CD4-positive, alpha-beta T cell treated with Interleukin-1 beta for 1 hour (primary cell): Measurements from ENCODE around the gene SLC9A9.
"Not testable (repeated sequence)": the region's sequence is repeated elsewhere in the genome, so short reads cannot be mapped to it uniquely, and the experiment has no call there.

Experiments
- DNase-seq, 2 donors: peaks; one replicate each; pipeline ENCODE4 v3.0.0-alpha.2; 2020 to 2022

SLC9A9 gene

GRCh38 chr3:143808030-143808429 lies 40.2 kb downstream of the SLC9A9 start:
- no peak for DNase-seq

DNA sequence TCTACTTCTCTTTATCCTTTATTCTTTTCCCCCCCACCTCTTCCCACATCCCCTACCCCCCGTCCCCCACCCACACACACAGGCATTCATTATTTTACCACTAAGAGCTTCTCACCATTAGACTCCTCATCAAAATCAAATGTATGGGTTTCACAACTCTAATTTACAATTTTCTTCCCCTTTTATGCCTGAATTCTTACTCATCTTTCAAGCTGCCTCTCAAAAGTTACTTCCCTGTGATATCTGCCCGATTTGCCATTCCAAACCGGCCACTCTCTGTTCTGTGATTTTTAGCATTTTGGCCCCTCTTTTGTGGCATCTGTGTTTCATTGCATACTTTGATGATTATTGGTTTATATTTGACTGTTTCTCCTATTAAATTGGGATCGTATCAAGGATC lies 42.2 kb downstream of the SLC9A9 start:
- no peak for DNase-seq

DNA sequence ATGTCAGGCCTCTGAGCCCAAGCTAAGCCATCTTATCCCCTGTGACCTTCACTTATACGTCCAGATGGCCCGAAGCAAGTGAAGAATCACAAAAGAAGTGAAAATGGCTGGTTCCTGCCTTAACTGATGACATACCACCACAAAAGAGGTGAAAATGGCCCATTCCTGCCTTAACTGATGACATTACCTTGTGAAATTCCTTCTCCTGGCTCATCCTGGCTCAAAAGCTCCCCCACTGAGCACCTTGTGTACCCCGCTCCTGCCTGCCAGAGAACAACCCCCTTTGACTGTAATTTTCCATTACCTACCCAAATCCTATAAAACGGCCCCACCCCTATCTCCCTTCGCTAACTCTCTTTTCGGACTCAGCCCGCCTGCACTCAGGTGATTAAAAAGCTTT lies 42.8 kb downstream of the SLC9A9 start:
- not testable (repeated sequence) for DNase-seq

DNA sequence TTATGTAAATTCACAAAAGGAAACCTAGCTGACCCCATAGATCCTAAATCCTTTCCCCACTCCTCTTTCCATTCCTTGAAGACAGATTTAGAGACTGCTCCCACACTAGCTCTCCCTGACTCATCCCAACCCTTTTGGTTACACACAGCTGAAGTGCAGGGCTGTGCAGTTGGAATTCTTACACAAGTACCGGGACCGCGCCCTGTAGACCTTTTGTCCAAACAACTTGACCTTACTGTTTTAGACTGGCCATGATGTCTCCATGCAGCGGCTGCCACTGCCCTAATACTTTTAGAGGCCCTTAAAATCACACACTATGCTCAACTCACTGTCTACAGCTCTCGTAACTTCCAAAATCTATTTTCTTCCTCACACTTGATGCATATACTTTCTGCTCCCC lies 47.2 kb downstream of the SLC9A9 start:
- not testable (repeated sequence) for DNase-seq

DNA sequence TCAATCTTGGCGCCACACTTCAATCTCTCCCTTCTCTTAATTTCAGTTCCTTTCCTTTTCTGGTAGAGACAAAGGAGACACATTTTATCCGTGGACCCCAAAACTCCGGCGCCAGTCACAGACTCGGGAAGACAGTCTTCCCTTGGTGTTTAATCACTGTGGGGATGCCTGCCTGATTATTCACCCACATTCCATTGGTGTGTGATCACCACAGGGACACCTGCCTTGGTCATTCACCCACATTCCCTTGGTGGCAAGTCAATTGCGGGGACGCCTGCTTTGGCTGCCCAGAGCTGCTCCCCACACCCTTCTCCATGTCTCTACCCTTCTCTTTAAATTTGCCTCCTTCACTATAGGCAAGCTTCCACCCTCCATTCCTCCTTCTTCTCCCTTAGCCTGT lies 50.1 kb downstream of the SLC9A9 start:
- DNase-seq: not testable (repeated sequence)

DNA sequence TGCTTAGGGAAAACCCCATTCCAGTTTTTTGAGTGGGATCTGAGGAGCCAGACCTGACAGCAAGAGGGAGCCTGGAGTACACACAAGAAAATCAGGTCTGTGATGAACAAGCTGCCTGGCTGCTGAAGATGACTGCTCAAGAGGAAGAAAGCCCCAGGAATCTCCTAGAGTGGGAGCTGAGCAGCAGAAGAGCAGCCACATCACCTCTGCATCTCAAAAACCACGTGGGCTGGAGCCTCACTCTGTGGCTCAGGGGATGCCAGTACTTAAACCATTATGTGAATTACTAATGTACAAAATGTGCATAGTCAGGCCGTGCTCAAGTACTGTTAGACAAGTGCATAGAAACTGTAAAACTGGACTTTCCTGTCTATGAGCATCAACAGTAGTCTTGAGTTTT lies 52.4 kb downstream of the SLC9A9 start:
- no peak for DNase-seq

DNA sequence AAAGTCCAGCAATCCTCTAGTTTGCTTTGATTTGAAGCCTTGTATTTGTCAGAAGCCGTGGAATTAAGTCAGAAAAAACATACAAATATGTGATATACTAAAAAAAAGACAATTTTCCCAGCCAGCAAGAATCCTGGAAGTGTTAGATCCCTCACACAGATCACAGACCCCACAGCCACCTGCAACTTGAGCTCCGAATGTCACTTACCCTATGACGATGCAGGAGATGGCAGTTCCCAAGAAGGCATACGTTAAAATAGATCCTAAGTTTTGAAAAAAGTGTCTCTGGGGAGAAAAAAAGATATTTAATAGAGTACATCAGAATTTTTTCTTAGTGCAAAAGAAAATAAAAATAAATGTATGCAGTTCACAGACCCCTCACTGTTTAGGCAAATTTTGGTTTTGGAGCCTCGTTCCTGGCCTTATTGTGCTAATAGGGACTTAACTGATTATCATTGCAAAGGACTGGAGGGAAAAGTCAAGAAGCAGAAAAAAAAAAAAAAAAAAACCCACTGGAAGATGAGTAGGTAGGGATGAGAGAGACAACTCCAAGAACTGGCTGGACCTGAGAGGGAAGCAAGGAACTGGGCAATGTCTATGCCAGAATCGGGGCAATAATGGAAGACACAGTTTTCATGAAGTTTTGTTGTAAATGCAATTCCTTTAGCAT lies 53.3 kb downstream of the SLC9A9 start:
- DNase-seq: no peak

- no peak for DNase-seq
Observed at GRCh38 chr3:143793971-143794370, 54.3 kb downstream of the SLC9A9 start.

GRCh38 chr3:143791386-143791785 lies 56.9 kb downstream of the SLC9A9 start:
- DNase-seq: no peak

DNA sequence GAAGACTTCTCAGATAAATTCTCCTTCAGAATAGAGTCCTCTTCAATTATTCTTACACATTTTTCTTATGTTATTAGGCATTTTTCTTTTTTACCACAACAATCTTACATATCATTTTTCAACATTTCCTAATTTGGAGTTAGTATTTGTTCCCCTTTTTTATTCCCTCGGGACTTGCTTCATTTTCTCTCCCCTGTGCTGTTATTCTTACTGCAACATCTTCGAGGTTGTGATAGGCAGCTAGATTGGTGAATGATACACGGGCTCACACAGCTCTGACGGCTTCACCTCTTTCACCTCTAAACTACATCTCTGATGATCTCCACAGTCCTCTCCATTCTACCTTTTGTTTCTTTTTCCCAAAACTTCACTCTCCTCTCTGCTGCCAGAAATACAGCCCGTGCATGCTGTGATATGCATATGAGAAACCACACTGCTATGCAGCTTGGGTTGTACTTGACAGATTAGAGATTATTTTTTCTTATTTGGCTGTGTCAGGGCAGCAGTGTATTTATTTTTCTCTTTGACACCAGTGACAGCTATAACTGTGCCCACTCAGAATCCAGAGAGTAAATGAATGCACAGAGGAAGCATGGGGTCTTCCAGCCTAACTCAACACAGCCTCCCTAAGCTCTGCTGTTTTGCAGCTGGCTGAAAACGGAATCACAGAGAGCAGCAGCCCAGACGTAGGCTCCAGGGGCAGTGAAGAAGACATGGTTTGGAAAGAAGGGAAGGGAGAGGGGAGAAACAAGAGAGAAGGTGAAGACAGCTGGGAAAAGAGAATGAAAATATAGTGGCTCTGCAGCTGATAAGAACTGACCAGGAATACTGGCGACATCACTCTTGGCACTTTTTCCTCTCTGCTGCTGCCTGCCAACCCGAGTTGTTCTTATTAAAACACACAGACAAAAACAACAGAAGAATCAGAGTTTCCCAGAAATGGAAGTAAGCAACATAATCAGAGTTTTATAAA lies 61.8 kb downstream of the SLC9A9 start:
- DNase-seq: no peak

DNA sequence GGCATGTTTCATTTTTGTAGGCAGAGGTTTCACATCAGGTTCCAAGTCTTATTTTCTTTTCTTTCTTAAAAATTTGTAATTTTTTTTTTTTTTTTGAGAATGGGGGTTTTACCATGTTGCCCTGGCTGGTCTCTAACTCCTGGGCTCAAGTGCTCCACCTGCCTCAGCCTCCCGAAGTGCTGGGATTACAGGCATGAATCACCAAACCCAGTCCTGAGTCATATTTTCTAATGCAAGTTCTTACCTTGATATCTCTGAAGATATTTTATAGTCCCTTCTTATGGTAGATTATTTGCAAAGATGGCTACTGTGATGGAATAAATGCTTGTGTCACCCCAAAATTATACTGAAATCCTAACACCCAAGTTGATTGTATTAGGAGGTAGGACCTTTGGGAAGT lies 63.8 kb downstream of the SLC9A9 start:
- no peak for DNase-seq

- no peak for DNase-seq
Observed at GRCh38 chr3:143783851-143784370, 64.4 kb downstream of the SLC9A9 start.

DNA sequence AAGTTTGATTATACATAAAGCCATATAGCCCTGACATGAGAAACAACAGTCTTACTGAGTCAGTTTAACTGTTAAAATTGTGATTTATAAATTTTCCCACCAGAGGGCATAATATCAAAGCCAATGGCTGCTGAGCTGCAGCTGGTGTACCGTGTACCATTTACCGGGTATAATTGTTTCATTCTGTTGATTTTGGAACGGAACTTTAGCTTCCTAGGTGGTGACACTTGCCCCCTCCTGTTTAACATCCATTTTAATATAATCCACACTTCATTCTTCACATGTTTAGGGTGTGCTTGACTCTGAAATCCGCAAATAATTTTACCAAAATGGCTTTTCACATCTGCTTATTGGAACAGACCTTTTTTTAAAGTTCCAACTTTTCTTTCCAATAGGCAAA lies 72.8 kb downstream of the SLC9A9 start:
- peak in 1 of 2 donors; percentile 49 for DNase-seq

DNA sequence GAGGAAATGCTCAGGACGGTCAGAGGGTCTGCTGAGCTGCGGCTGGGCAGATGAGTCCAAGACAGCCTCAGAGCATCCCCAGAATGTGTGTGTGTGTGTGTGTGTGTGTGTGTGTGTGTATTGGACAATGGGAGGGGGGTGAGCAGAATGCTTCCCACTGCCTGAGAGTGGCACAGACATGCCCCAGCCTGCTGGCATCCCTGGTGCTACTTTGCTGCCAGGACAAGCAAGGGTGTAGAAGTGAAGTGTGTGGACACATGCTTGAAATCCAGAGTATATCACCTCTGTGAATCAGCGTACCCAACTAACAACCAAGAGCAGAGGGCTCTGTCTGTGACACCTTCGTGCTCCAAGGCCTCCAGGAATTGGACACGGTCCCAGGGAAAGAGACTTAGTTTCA lies 76.3 kb downstream of the SLC9A9 start:
- DNase-seq: no peak

DNA sequence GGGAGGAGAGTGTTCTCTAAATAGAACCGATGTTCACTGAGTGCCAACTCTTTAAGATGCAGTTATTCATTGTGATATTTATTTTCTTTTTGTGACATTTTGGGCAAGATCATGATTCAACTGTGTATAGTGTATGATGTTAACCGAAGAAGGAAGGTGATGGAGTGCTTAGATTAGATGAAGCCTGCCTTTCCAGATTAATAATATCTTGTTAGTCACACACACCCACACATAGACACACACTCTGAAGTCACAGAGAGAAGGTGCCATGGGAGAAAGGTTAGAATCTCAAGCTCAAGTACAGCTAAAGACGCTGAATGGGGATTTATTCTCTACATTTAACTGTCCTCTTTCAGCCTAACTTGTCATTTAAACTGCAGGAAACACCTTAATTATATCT lies 77.0 kb downstream of the SLC9A9 start:
- no peak for DNase-seq

DNA sequence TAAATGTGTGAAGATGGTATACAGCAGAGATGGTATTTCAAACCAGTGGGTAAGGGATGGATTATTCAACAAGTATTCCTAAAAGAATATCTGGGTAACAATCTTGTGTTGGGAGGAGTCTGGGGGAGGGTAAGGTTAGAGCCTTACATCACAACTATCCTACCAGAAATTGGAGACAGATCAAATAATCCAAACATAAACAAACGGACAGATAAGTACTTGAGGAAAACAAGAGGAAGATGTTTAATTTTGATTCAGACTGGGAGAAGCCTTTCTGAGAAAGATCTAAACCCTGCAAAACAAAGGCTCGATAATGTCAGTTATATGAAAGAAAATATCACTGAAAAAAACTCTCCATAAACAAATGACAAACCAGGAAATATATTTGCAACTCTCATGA lies 77.9 kb downstream of the SLC9A9 start:
- no peak for DNase-seq

DNA sequence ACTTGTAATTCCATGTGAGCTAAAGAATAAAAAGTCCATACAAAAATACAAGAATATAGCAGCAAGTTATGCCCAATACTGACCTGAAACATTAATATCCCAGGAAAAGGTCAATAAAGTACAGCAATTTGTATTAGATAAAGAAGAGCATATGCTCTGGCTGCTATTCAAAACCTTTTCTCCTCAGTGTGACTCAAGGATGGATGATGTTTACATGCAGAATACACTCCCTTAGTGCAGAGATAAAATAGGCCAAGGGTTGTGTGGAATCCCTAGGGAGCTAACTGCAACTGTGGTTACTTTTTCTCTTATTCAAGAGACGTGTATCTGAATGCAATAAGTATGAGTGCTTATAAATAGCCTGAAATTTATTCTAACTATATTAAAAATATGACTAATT lies 78.7 kb downstream of the SLC9A9 start:
- no peak for DNase-seq

GRCh38 chr3:143764840-143765239 lies 83.4 kb downstream of the SLC9A9 start:
- no peak for DNase-seq

DNA sequence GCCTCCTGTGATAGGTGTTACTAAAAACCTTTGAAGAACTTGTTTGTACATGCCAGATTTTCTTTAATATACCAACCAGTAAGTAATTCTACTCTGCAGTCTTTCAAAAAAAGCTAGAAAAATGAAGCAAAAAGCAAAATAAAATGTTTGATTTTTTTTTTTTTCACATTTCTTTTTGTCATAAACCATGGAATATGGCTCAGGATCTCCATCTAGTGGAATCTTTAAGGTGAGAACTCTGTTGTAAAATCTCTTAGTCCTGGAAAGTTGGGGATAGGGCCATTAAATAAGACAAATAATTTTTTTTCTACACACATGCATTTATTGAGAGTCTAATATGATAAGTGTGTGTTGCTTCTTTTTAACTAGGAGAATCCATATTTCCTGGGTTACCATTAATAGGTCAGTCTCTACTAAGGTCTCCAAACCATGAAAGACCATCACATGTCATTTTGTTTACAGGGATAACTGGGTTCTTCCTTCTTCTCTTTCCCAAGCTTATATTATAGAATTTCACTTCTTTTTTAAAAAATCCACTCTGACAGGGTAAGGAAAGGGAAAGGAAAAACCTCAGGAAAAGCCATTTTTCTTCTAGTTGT lies 84.6 kb downstream of the SLC9A9 start:
- no peak for DNase-seq

- no peak for DNase-seq
Observed at GRCh38 chr3:143757691-143758090, 90.6 kb downstream of the SLC9A9 start.

DNA sequence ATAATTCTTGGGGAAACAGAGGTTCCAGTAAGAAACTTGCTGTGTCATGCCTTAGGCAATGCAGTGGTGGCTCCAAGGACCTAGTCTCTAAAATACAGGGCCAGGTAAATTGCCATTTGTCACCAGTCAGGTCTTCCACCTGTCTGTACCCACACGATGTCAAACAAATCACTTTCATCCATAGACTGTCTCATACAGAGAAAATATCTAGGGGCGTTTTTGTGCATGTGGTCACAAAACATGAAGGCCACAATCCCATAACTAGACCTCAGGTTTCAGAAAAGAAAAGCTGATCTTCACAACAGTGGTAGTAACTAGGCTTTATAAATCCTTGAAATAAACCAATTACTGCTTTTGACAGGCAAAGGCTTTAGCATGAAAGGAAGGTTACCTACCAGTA lies 92.3 kb downstream of the SLC9A9 start:
- no peak for DNase-seq

DNA sequence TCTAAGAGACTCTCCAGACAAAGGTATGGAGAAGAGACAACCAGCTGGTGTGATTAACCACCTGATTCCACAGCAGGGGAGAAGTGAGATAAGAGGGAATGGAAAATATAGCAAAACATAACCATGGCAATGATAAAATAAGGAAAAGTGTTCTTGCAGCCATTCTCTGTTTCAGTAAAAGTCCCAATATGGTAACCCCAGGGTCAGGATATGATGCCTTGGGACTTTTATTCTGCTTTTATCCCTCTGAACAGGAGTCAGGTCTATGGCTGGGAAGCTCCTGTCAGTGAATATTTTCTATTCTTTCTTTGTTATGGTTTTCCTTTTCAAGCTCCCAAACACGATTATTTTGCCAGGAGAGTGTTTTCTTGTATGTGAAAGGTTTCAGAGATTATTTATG lies 94.2 kb downstream of the SLC9A9 start:
- no peak for DNase-seq

DNA sequence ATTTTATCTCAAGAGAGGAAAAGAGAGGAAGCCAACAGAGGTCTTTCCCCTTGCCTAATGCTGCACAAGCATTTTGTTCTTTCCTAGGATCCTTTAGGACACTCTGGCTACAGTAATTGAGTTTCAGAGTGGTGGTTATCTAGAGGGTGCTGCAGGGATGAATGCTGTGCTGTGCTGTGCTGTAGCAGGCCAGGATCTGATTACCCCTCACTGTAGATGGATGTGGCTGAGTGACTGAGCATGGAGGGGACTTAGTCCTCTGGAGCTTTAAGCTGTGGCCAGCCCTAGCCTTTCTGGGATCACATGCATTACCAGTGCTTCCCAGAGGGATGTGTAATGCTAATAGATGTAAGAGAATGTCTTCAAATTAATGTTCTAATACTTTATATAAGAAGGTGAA lies 94.8 kb downstream of the SLC9A9 start:
- no peak for DNase-seq

GRCh38 chr3:143753006-143753405 lies 95.3 kb downstream of the SLC9A9 start:
- no peak for DNase-seq
